Vagina (tissue), 2 donors: ENCODE data around the gene HEATR3. TPM values are rescaled to one million over a fixed set of nuclear protein-coding genes. Genes with fewer than 3 reads are reported as not detected.
"Not testable (repeated sequence)": the region's sequence is repeated elsewhere in the genome, so short reads cannot be mapped to it uniquely, and the experiment has no call there.

Experiments used
- DNase-seq, 2 donors: peaks; one replicate each; pipeline ENCODE4 v3.0.0-alpha.2; 2017; ENCODE audit errors: extremely low spot score in 2 of 2
- H3K27ac ChIP-seq: fragments of 200-600 bp; sonication (generic); one replicate; pipeline ENCODE4 v1.5.1; 2019
- H3K27me3 ChIP-seq: fragments of 200-600 bp; sonication (generic); one replicate; pipeline ENCODE4 v1.5.1; 2019
- H3K36me3 ChIP-seq, 2 donors: fragments of 200-600 bp; sonication (generic); one replicate each; pipeline ENCODE4 v1.5.1; 2017 to 2019
- H3K4me1 ChIP-seq: fragments of 200-600 bp; sonication (generic); one replicate; pipeline ENCODE4 v1.5.1; 2019
- H3K4me3 ChIP-seq, 2 donors: fragments of 200-600 bp; sonication (generic); 1 replicate in 1 of 2; 2 replicates in 1 of 2; pipeline ENCODE4 v1.5.1; 2016 to 2019
- H3K9me3 ChIP-seq: fragments of 200-600 bp; sonication (generic); one replicate; pipeline ENCODE4 v1.5.1; 2019
- POLR2A ChIP-seq, 2 donors: fragments of 450-650 bp; IDR thresholded peaks; one replicate each; pipeline ENCODE4 v1.6.1; 2017; ENCODE audit warnings: antibody characterized with exemption in 2 of 2, mild to moderate bottlenecking in 2 of 2, moderate library complexity in 2 of 2
- POLR2AphosphoS5 ChIP-seq, 2 donors: sonication (generic); formaldehyde crosslinking; IDR thresholded peaks; one replicate each; pipeline ENCODE4 v1.9.0; 2017; ENCODE audit warnings: antibody characterized with exemption in 2 of 2, mild to moderate bottlenecking in 2 of 2, low read depth in 1 of 2; ENCODE audit not compliant: insufficient read depth in 1 of 2
- intact Hi-C: fragments of 100-400 bp; cut with DNase I; formaldehyde crosslinking; loops from one replicate; pipeline ENCODE4 v1.15.1; 2023
- total RNA-seq: library from RNA; depleted of rRNA; stranded (reverse); fragments of >200 nt; gene quantifications from one replicate; pipeline ENCODE4 v1.2.3, GENCODE V29; 2016
- TF ChIP-seq, protein P1 (sequence below), 3 experiments: fragments of 450-650 bp in 2 of 3; fragments of 200-600 bp in 1 of 3; sonication (generic) in 1 of 3; IDR thresholded peaks; one replicate each; pipeline ENCODE4 v1.5.1; 2017 to 2019; ENCODE audit warnings: antibody characterized with exemption in 3 of 3, mild to moderate bottlenecking in 2 of 3, moderate library complexity in 2 of 3

Gene HEATR3
- total RNA-seq, 1 donor from 2014 or later: 16.5 TPM

DNA sequence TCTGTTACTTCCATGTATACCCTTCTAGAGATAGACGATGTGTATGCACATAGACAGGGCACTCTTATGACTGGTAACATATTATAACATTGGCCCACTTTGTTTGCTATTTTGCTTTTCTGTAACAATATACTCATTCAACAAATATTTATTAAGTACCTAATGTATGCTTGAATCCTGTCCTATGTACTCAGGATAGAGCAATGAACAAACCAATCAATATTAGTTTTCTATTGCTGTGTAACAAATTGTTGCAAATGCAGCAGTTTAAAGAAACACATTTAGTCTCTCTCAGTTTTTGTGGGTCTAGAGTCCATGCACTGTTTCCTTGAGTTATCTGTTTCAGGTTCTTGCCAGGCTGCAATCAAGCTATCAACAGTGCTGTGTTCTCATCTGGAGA lies 57.6 kb downstream of the HEATR3 start:
- Histone ChIP-seq H3K4me1 (no peaks in the 10 kb centered on the region), H3K27me3 (no peaks in the 10 kb centered on the region), H3K9me3 (no peaks in the 10 kb centered on the region), H3K36me3 (no peaks in the 10 kb centered on the region), H3K27ac (no peak overlapping the region), H3K4me3 (no peak overlapping the region)
- TF ChIP-seq POLR2A (IDR thresholded peaks at IDR 0.05) (no peak), POLR2AphosphoS5 (IDR thresholded peaks at IDR 0.05; ENCODE audit: insufficient read depth in 1 of 2, low read depth in 1 of 2) (no peak)
- TF ChIP-seq, protein P1, sequence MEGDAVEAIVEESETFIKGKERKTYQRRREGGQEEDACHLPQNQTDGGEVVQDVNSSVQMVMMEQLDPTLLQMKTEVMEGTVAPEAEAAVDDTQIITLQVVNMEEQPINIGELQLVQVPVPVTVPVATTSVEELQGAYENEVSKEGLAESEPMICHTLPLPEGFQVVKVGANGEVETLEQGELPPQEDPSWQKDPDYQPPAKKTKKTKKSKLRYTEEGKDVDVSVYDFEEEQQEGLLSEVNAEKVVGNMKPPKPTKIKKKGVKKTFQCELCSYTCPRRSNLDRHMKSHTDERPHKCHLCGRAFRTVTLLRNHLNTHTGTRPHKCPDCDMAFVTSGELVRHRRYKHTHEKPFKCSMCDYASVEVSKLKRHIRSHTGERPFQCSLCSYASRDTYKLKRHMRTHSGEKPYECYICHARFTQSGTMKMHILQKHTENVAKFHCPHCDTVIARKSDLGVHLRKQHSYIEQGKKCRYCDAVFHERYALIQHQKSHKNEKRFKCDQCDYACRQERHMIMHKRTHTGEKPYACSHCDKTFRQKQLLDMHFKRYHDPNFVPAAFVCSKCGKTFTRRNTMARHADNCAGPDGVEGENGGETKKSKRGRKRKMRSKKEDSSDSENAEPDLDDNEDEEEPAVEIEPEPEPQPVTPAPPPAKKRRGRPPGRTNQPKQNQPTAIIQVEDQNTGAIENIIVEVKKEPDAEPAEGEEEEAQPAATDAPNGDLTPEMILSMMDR (IDR thresholded peaks at IDR 0.05): no peak
- intact Hi-C loops: no loop called here
- no peak for DNase-seq

DNA sequence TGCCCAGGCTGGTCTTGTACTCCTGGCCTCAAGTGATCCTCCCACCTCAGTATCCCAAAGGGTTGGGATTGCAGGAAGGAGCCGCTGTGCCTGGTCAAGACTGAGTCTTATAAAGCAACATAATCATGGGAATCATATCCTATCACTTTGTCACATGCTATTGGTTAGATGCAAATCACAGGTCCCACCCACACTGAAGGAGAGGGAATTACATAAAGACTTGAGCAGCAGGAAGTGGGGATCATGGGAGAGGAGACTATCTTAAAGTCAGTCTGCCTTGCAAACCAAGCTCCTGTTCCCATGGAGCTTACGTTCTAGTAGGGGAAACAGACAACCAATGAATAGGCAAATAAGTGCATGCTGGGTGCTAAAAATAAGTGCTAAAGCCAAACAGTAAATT lies 59.0 kb downstream of the HEATR3 start:
- Histone ChIP-seq H3K27ac (no peak overlapping the region), H3K27me3 (no peaks in the 10 kb centered on the region), H3K9me3 (no peaks in the 10 kb centered on the region), H3K4me3 (no peak overlapping the region), H3K36me3 (no peaks in the 10 kb centered on the region), H3K4me1 (no peaks in the 10 kb centered on the region)
- TF ChIP-seq POLR2AphosphoS5 (IDR thresholded peaks at IDR 0.05; ENCODE audit: insufficient read depth in 1 of 2, low read depth in 1 of 2) (no peak), POLR2A (IDR thresholded peaks at IDR 0.05) (no peak)
- TF ChIP-seq, protein P1 (IDR thresholded peaks at IDR 0.05): no peak
- intact Hi-C loops: no loop called here
- no peak for DNase-seq

DNA sequence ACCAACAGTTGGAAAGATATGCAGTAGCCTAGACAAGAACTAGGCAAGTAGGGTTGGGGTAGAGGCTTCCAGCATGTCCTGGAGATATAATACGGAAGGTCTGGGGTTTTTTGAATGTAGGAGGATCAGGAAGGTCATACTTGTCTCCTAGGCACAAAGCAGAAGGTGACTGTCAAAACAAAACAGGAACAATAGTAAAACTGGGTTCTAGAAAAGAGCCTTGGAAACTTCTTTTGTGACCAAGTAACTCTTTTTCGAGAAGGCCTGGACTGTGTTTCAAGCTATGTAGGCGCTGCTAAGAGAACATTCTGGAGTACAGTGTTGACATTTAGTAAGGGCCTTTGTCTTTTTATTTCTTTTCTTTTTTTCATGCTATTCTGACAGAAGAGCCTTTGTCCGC lies 60.4 kb downstream of the HEATR3 start:
- DNase-seq: no peak
- no peaks in the 10 kb centered on the region for H3K36me3 ChIP-seq
- no peak for TF ChIP-seq POLR2AphosphoS5 (IDR thresholded peaks at IDR 0.05; ENCODE audit: insufficient read depth in 1 of 2, low read depth in 1 of 2)
- TF ChIP-seq, protein P1 (IDR thresholded peaks at IDR 0.05): no peak
- no peak for TF ChIP-seq POLR2A (IDR thresholded peaks at IDR 0.05)
- intact Hi-C loops: no loop called here
- no peaks in the 10 kb centered on the region for H3K9me3 ChIP-seq
- no peaks in the 10 kb centered on the region for H3K27me3 ChIP-seq
- no peak overlapping the region for H3K4me3 ChIP-seq
- H3K27ac ChIP-seq: no peak overlapping the region
- H3K4me1 ChIP-seq: no peaks in the 10 kb centered on the region

DNA sequence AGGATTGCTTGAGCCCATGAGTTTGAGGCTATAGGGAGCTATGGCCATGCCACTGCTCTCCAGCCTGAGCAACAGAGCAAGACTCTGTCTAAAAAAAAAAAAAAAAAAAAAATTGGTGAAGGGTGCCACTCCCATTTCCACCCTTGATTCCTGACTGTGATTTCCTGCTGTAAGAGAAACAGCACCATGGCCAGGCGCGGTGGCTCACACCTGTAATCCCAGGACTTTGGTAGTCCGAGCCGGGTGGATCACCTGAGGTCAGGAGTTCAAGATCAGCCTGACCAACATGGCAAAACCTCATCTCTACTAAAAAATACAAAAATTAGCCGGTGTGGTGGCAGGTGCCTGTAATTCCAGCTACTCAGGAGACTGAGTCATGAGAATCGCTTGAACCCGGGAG lies 66.8 kb downstream of the HEATR3 start:
- DNase-seq, H3K27ac ChIP-seq, H3K4me1 ChIP-seq, H3K4me3 ChIP-seq, H3K36me3 ChIP-seq, intact Hi-C loops, H3K9me3 ChIP-seq, H3K27me3 ChIP-seq: not testable (repeated sequence)

DNA sequence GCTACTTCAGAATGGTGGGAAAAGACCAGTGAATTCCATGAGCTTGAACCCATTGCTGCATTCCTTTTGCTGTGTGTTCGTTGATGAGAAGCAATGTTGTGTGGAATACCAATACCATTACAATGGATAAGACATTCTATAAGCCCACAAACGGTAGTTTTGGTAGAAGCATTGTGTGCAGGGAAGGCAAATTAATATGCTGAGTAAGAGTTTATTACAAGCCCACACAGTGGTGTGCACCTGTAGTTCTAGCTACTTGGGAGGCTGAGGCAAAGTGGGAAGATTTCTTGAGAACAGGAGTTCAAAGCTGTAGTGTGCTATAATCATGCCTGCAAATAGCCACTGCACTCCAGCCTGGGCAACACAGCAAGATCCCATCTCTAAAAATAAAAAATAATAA lies 67.4 kb downstream of the HEATR3 start:
- TF ChIP-seq, protein P1 (IDR thresholded peaks at IDR 0.05): no peak
- TF ChIP-seq POLR2AphosphoS5 (IDR thresholded peaks at IDR 0.05; ENCODE audit: insufficient read depth in 1 of 2, low read depth in 1 of 2) (no peak), POLR2A (IDR thresholded peaks at IDR 0.05) (no peak)
- Histone ChIP-seq H3K4me1 (no peaks in the 10 kb centered on the region), H3K4me3 (no peak overlapping the region), H3K27me3 (no peaks in the 10 kb centered on the region), H3K27ac (no peak overlapping the region), H3K36me3 (no peaks in the 10 kb centered on the region), H3K9me3 (no peaks in the 10 kb centered on the region)
- intact Hi-C loops: no loop called here
- DNase-seq: no peak

DNA sequence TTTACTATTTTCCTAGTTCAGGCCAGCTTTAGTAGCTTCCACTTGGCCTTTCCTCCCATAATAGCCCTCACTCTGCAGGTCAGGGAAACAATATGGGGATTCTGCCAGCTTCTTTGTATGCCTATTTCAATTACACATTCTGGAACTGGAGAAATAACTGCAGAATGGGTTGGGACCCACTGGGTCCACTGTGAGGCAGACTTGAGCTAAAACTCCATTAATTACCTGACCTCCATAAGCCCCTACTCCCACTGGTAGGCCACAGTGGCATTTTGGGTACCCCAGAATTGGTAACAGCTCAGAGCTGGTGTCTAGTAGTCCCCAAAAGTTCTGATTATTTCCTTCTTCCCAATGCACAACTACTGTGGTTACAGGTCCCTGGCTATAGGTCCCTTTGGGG lies 70.6 kb downstream of the HEATR3 start:
- Histone ChIP-seq H3K36me3 (no peaks in the 10 kb centered on the region), H3K4me3 (no peak overlapping the region), H3K27me3 (no peaks in the 10 kb centered on the region), H3K9me3 (no peaks in the 10 kb centered on the region), H3K4me1 (no peaks in the 10 kb centered on the region), H3K27ac (no peak overlapping the region)
- intact Hi-C loops: no loop called here
- TF ChIP-seq, protein P1 (IDR thresholded peaks at IDR 0.05): no peak
- TF ChIP-seq POLR2AphosphoS5 (IDR thresholded peaks at IDR 0.05; ENCODE audit: insufficient read depth in 1 of 2, low read depth in 1 of 2) (no peak), POLR2A (IDR thresholded peaks at IDR 0.05) (no peak)
- DNase-seq: no peak
